ENCODE data around the gene PDE8A.

- TF ChIP-seq CTCF (conservative IDR thresholded peaks at IDR 0.05 in 1 of 2, IDR thresholded peaks at IDR 0.05 in 1 of 2; ENCODE audit: extremely low read depth in 1 of 2, insufficient read depth in 1 of 2, low read depth in 1 of 2, low read length in 2 of 2) (no peak), EZH2 (IDR thresholded peaks at IDR 0.05; ENCODE audit: borderline replicate concordance, low read length) (no peak)
Observed at GRCh38 chr15:85109333-85109732, 127.7 kb downstream of the PDE8A start.
